Suprapubic skin (tissue), 4 donors: ENCODE data around the gene HSP90B1. TPM values are rescaled to one million over a fixed set of nuclear protein-coding genes. Genes with fewer than 3 reads are reported as not detected.

ENCODE experiments used
- DNase-seq, 2 donors: peaks; one replicate each; pipeline ENCODE4 v3.0.0-alpha.2; 2019; ENCODE audit warnings: low spot score in 2 of 2
- H3K27ac ChIP-seq: fragments of 200-600 bp; sonication (generic); one replicate; pipeline ENCODE4 v1.5.1; 2019
- H3K27me3 ChIP-seq: fragments of 200-600 bp; sonication (generic); one replicate; pipeline ENCODE4 v1.5.1; 2019
- H3K36me3 ChIP-seq: fragments of 200-600 bp; sonication (generic); one replicate; pipeline ENCODE4 v1.5.1; 2019
- H3K4me1 ChIP-seq: fragments of 200-600 bp; sonication (generic); one replicate; pipeline ENCODE4 v1.5.1; 2019
- H3K4me3 ChIP-seq: fragments of 200-600 bp; sonication (generic); one replicate; pipeline ENCODE4 v1.5.1; 2019; ENCODE audit warnings: mild to moderate bottlenecking
- H3K9me3 ChIP-seq: fragments of 200-600 bp; sonication (generic); one replicate; pipeline ENCODE4 v1.5.1; 2019
- EP300 ChIP-seq: sonication (generic); formaldehyde crosslinking; IDR thresholded peaks from one replicate; pipeline ENCODE4 v1.6.1; 2017; ENCODE audit warnings: antibody characterized with exemption
- POLR2A ChIP-seq, 2 donors: fragments of 450-650 bp; IDR thresholded peaks; one replicate each; pipeline ENCODE4 v1.6.1; 2017; ENCODE audit warnings: antibody characterized with exemption in 2 of 2, mild to moderate bottlenecking in 2 of 2, moderate library complexity in 2 of 2
- POLR2AphosphoS5 ChIP-seq, 3 donors: sonication (generic); formaldehyde crosslinking; IDR thresholded peaks; one replicate each; pipeline ENCODE4 v1.6.1; 2017; ENCODE audit warnings: antibody characterized with exemption in 3 of 3
- WGBS: methylation state at CpG from one replicate; pipeline ENCODE4 v1.1.5; 2018; 5-methylcytosine and 5-hydroxymethylcytosine counted together
- total RNA-seq, 4 donors: library from RNA; depleted of rRNA; stranded (reverse); fragments of >200 nt; gene quantifications; one replicate each; pipeline ENCODE4 v1.1.0, GENCODE V29; 2016
- TF ChIP-seq, protein P1 (sequence below), 2 donors: fragments of 200-600 bp in 1 of 2; fragments of 450-650 bp in 1 of 2; sonication (generic) in 1 of 2; IDR thresholded peaks; one replicate each; pipeline ENCODE4 v1.5.1; 2016 to 2019; ENCODE audit warnings: antibody characterized with exemption in 2 of 2, mild to moderate bottlenecking in 1 of 2, moderate library complexity in 1 of 2

HSP90B1 gene
- total RNA-seq, 4 donors from 2014 or later, result 138 to 156 (median 141) TPM

- TF ChIP-seq POLR2AphosphoS5 (IDR thresholded peaks at IDR 0.05) (no peak), POLR2A (IDR thresholded peaks at IDR 0.05) (no peak), EP300 (no peak)
- TF ChIP-seq, protein P1, sequence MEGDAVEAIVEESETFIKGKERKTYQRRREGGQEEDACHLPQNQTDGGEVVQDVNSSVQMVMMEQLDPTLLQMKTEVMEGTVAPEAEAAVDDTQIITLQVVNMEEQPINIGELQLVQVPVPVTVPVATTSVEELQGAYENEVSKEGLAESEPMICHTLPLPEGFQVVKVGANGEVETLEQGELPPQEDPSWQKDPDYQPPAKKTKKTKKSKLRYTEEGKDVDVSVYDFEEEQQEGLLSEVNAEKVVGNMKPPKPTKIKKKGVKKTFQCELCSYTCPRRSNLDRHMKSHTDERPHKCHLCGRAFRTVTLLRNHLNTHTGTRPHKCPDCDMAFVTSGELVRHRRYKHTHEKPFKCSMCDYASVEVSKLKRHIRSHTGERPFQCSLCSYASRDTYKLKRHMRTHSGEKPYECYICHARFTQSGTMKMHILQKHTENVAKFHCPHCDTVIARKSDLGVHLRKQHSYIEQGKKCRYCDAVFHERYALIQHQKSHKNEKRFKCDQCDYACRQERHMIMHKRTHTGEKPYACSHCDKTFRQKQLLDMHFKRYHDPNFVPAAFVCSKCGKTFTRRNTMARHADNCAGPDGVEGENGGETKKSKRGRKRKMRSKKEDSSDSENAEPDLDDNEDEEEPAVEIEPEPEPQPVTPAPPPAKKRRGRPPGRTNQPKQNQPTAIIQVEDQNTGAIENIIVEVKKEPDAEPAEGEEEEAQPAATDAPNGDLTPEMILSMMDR (IDR thresholded peaks at IDR 0.05), result no peak
- no peak for DNase-seq
- Histone ChIP-seq H3K27ac (no peak overlapping the region), H3K27me3 (no peaks in the 10 kb centered on the region), H3K9me3 (peaks cover 7% of the 10 kb centered on the region), H3K4me3 (no peak overlapping the region), H3K36me3 (no peaks in the 10 kb centered on the region), H3K4me1 (no peaks in the 10 kb centered on the region)
- 68% methylated on average over 3 of the region's 3 CpGs for WGBS
These were observed 17.1 kb upstream of the HSP90B1 start for GRCh38 chr12:103913100-103913499.

- H3K4me1 ChIP-seq, result no peaks in the 10 kb centered on the region
- no peak for DNase-seq
- H3K36me3 ChIP-seq, result no peaks in the 10 kb centered on the region
These were observed 14.9 kb upstream of the HSP90B1 start for GRCh38 chr12:103915306-103915705.

DNA sequence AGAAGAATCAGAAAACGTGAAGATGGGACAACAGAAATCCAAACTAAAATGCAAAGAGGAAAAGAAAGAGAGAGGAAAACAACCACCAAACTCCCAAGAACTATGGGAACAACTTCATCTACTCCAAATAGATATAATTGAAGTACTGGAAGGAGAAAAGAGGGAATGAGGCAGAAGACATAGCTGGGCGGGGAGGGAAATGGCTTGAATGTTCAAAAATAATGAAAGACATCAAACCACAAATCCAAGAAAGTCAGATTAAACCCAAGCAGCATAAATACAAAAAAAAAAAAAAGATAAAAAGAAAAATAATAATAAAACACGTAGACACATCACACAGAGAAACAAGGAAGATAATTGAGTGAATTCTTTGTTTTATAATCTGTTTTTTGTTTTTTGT is 12.3 kb upstream of the HSP90B1 start:
- no peaks in the 10 kb centered on the region for H3K4me1 ChIP-seq
- 43% methylated on average over 3 of the region's 3 CpGs for WGBS
- TF ChIP-seq, protein P1 (IDR thresholded peaks at IDR 0.05), result no peak
- TF ChIP-seq POLR2A (IDR thresholded peaks at IDR 0.05) (no peak), POLR2AphosphoS5 (IDR thresholded peaks at IDR 0.05) (no peak), EP300 (no peak)
- DNase-seq, result no peak
- H3K27me3 ChIP-seq, result no peaks in the 10 kb centered on the region
- H3K4me3 ChIP-seq, result no peak overlapping the region
- H3K27ac ChIP-seq, result no peak overlapping the region
- peaks cover 7% of the 10 kb centered on the region for H3K9me3 ChIP-seq
- no peaks in the 10 kb centered on the region for H3K36me3 ChIP-seq

More at GRCh38 chr12:103915306-103915705, 14.9 kb upstream of the HSP90B1 start:
- Histone ChIP-seq H3K9me3 (peaks cover 7% of the 10 kb centered on the region), H3K27me3 (no peaks in the 10 kb centered on the region), H3K4me3 (no peak overlapping the region), H3K27ac (no peak overlapping the region)
- TF ChIP-seq POLR2A (IDR thresholded peaks at IDR 0.05), result no peak
- TF ChIP-seq POLR2AphosphoS5 (IDR thresholded peaks at IDR 0.05), result no peak
- TF ChIP-seq, protein P1 (IDR thresholded peaks at IDR 0.05), result no peak
- no peak for TF ChIP-seq EP300
- 71% methylated on average over 8 of the region's 8 CpGs for WGBS

GRCh38 chr12:103924761-103925641 is 5.2 kb upstream of the HSP90B1 start:
- H3K4me1 ChIP-seq, result peaks cover 11% of the 10 kb centered on the region
- DNase-seq, result no peak
- no peaks in the 10 kb centered on the region for H3K27me3 ChIP-seq
- H3K27ac ChIP-seq, result no peak overlapping the region
- no peaks in the 10 kb centered on the region for H3K9me3 ChIP-seq
- 73% methylated on average over 9 of the region's 9 CpGs for WGBS
- no peaks in the 10 kb centered on the region for H3K36me3 ChIP-seq
- TF ChIP-seq, protein P1 (IDR thresholded peaks at IDR 0.05), result no peak
- TF ChIP-seq POLR2A (IDR thresholded peaks at IDR 0.05) (no peak), EP300 (no peak), POLR2AphosphoS5 (IDR thresholded peaks at IDR 0.05) (no peak)
- no peak overlapping the region for H3K4me3 ChIP-seq

DNA sequence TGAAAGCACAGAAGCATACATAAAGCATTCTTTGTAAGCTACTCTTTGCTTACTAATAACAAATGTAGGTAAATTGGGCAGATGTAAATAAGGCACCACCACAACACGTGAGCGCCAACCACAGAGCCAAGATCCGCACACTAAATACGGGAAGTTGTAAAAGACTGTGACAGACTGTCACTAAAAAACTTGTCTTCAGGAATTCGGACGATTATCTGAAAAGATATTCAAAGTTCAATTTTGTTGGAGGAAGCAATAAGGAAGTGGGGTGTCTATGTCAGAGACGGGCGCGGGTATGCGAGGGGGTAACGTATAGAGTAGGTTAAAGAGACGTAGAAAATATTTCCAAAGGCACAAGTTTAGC is 1.5 kb upstream of the HSP90B1 start:
- WGBS, result 21% methylated on average over 12 of the region's 12 CpGs
- H3K27ac ChIP-seq, result peak overlapping the region; percentile 86
- H3K27me3 ChIP-seq, result no peaks in the 10 kb centered on the region
- peaks cover 40% of the 10 kb centered on the region for H3K4me1 ChIP-seq
- peaks cover 4% of the 10 kb centered on the region for H3K36me3 ChIP-seq
- TF ChIP-seq POLR2A (IDR thresholded peaks at IDR 0.05) (no peak), POLR2AphosphoS5 (IDR thresholded peaks at IDR 0.05) (no peak), EP300 (no peak)
- TF ChIP-seq, protein P1 (IDR thresholded peaks at IDR 0.05), result no peak
- DNase-seq, result no peak
- peak overlapping the region; percentile 86 for H3K4me3 ChIP-seq
- no peaks in the 10 kb centered on the region for H3K9me3 ChIP-seq
